Left lung (tissue), 10 donors: Measurements from ENCODE around the gene CBX7. TPM values are rescaled to one million over a fixed set of nuclear protein-coding genes. Genes with fewer than 3 reads are reported as not detected.

Experiments
- ATAC-seq: fragments of 200-7000 bp; cut with Tn5 transposase; one replicate; pipeline ENCODE4 v1.9.1; 2020; ENCODE audit warnings: moderate library complexity
- DNase-seq, 4 donors: peaks; one replicate each; pipeline ENCODE4 v3.0.0-alpha.2; 2013 to 2020
- H3K27ac ChIP-seq, 2 donors: fragments of 200-600 bp; sonication (generic) in 1 of 2; one replicate each; pipeline versions ENCODE4 v1.5.0 to v1.8.0; 2020 to 2021
- H3K27me3 ChIP-seq, 2 donors: fragments of 200-600 bp; sonication (generic) in 1 of 2; one replicate each; pipeline versions ENCODE4 v1.5.0 to v1.8.0; 2020 to 2021
- H3K36me3 ChIP-seq, 2 donors: fragments of 200-600 bp; sonication (generic) in 1 of 2; one replicate each; pipeline versions ENCODE4 v1.5.0 to v1.8.0; 2020 to 2021
- H3K4me1 ChIP-seq, 2 donors: fragments of 200-600 bp; one replicate each; pipeline ENCODE4 v1.8.0; 2021
- H3K4me3 ChIP-seq, 2 donors: fragments of 200-600 bp; sonication (generic) in 1 of 2; one replicate each; pipeline versions ENCODE4 v1.5.0 to v1.8.0; 2020 to 2021; ENCODE audit warnings: mild to moderate bottlenecking in 1 of 2
- H3K9me3 ChIP-seq, 2 donors: fragments of 200-600 bp; sonication (generic) in 1 of 2; one replicate each; pipeline versions ENCODE4 v1.5.0 to v1.8.0; 2020 to 2021
- intact Hi-C, 2 donors: fragments of 100-400 bp; cut with DNase I; formaldehyde crosslinking; loops; one replicate each; pipeline versions ENCODE4 v1.11.2 to v1.14.2; 2022
- polyA plus RNA-seq, 6 donors: library from polyadenylated mRNA; unstranded; fragments of 120-200 nt; gene quantifications; one replicate each; pipeline ENCODE4 v1.2.1, GENCODE V29; 2013; ENCODE audit not compliant: insufficient read length in 6 of 6
- total RNA-seq, 2 donors: library from RNA; stranded (reverse); fragmentation: NEBNext Ultra II Directional; extraction: Animal tissue kit (Norgen Biotek cat#: 25700); gene quantifications; one replicate each; pipeline ENCODE4 v1.2.1, GENCODE V29; 2021
- TF ChIP-seq, protein P1 (sequence below), 2 donors: fragments of 200-600 bp; sonication (generic) in 1 of 2; IDR thresholded peaks; one replicate each; pipeline versions ENCODE4 v1.5.0 to v1.8.0; 2021; ENCODE audit warnings: antibody characterized with exemption in 2 of 2
- donor health status: DM: no; HTN: yes; CAD: no.
- donor health status: DM: no; HTN: no; CAD: no.

CBX7 gene
- total and polyA plus RNA-seq, 8 donors, result 7.4 to 17.7 (median 8.8) TPM

DNA sequence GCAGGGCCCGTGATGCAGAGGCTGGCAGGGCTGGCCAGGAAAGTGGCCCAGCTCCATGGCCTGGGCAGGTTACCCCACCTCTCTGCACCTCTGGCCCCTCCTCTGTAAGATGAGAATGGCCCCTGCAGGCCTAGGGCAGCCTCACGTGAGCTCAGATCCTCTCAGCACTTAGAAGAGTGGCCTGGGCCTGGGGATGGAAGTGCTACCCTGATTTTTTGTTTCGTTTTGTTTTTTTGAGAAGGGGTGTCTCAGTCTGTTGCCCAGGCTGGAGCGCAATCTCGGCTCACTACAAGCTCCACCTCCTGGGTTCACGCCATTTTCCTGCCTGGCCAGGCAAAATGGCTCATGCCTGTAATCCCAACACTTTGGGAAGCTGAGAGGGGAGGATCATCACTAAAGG lies 54.5 kb downstream of the CBX7 start:
- H3K27ac ChIP-seq, result peak overlapping the region in 1 of 2 donors; percentile 42

DNA sequence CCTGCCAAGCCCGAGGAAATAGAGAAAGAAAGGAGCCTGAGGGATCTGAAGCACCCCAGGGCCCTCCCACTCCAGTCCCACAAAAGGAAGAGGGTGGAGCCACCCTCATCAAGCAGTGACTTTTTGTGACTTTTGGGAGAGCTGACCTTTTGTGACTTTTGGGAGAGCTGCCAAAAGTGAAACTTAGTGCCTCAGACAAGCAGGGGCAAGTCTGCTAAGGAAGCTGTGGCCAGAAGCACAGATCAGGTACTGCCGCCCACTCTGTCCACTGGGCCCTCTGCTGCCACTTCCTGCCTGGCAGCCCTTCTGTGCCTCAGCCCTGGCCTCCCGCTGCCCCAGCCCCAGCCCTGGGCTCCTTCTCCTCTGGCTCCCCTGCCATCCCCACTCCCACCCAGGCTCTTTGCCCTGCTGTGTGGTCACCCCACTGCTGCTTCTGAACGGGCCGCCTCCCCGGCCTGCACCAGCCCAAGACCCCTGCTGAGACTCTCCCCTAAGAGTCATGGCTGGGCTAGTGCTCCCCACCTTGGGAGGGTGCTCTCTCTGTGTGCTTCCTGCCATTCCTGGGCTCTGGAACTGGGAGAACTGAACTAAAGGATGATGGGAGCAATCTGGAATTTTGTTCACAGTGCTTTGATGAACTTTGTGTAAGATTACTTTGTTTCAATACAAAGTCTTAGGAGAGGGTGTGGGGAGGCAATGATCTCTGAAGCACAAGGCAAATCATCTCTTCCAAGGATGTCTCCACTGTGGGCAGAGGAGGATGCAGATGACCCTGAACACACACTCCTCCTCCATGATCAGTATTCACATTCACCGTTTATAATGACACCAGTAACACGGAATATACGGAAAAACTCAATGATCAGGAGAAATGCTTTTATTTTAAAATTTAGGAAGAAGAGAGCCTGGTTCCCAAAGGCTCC lies 55.1 kb downstream of the CBX7 start, which contains the start of gene APOBEC3H:
APOBEC3H (plus strand) TSS at position 147 of the 923 bp plus-strand sequence. CDS start 3,035 bp downstream, outside the sequence.
- peak; percentile 80 for ATAC-seq
- peak within 1 kb of the TSS; percentile 7 to 42 for H3K27ac ChIP-seq
- no peaks in the 10 kb centered on the region for H3K36me3 ChIP-seq
- intact Hi-C loops, result no loop called here
- TF ChIP-seq, protein P1, sequence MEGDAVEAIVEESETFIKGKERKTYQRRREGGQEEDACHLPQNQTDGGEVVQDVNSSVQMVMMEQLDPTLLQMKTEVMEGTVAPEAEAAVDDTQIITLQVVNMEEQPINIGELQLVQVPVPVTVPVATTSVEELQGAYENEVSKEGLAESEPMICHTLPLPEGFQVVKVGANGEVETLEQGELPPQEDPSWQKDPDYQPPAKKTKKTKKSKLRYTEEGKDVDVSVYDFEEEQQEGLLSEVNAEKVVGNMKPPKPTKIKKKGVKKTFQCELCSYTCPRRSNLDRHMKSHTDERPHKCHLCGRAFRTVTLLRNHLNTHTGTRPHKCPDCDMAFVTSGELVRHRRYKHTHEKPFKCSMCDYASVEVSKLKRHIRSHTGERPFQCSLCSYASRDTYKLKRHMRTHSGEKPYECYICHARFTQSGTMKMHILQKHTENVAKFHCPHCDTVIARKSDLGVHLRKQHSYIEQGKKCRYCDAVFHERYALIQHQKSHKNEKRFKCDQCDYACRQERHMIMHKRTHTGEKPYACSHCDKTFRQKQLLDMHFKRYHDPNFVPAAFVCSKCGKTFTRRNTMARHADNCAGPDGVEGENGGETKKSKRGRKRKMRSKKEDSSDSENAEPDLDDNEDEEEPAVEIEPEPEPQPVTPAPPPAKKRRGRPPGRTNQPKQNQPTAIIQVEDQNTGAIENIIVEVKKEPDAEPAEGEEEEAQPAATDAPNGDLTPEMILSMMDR (IDR thresholded peaks at IDR 0.05), result no peak
- H3K4me3 ChIP-seq, result no peak within 1 kb of the TSS
- H3K9me3 ChIP-seq, result no peaks in the 10 kb centered on the region
- peaks cover 7 to 40% of the 10 kb centered on the region in 2 donors for H3K4me1 ChIP-seq
- H3K27me3 ChIP-seq, result no peaks in the 10 kb centered on the region
- DNase-seq, result peak in 2 of 4 donors; percentile 13 to 54

More for the DNA sequence above, 54.5 kb downstream of the CBX7 start:
- Histone ChIP-seq H3K27me3 (no peaks in the 10 kb centered on the region), H3K9me3 (no peaks in the 10 kb centered on the region), H3K36me3 (no peaks in the 10 kb centered on the region), H3K4me1 (peaks cover 7 to 34% of the 10 kb centered on the region in 2 donors), H3K4me3 (no peak overlapping the region)
- TF ChIP-seq, protein P1 (IDR thresholded peaks at IDR 0.05), result no peak
- ATAC-seq (no peak), DNase-seq (no peak)
- intact Hi-C loops, result no loop called here

DNA sequence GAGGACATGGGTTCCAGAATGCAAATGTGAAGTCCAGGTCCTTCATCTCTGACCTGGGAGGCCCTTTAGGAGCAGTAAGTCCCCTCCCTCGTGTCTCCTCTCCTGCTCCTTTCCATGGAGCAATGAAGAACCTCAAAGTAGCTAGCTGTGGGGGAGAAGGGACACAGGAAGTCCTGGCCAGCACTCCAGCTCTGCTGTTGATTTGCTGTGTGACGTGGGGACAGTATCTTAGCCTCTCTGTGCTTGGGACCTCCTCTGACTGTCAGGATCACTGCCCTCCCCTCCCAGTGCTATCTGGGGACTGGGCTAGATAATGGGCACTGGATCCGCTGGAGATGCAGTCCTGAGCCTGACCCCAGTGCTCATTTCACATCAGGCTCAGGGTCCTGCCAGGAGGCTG lies 56.5 kb downstream of the CBX7 start:
- Histone ChIP-seq H3K27ac (no peak overlapping the region), H3K27me3 (no peaks in the 10 kb centered on the region), H3K4me3 (no peak overlapping the region), H3K36me3 (no peaks in the 10 kb centered on the region), H3K4me1 (peaks cover 7 to 50% of the 10 kb centered on the region in 2 donors), H3K9me3 (no peaks in the 10 kb centered on the region)
- DNase-seq, result peak in 1 of 4 donors; percentile 16
- intact Hi-C loops, result no loop called here
- no peak for ATAC-seq
- TF ChIP-seq, protein P1 (IDR thresholded peaks at IDR 0.05), result no peak

DNA sequence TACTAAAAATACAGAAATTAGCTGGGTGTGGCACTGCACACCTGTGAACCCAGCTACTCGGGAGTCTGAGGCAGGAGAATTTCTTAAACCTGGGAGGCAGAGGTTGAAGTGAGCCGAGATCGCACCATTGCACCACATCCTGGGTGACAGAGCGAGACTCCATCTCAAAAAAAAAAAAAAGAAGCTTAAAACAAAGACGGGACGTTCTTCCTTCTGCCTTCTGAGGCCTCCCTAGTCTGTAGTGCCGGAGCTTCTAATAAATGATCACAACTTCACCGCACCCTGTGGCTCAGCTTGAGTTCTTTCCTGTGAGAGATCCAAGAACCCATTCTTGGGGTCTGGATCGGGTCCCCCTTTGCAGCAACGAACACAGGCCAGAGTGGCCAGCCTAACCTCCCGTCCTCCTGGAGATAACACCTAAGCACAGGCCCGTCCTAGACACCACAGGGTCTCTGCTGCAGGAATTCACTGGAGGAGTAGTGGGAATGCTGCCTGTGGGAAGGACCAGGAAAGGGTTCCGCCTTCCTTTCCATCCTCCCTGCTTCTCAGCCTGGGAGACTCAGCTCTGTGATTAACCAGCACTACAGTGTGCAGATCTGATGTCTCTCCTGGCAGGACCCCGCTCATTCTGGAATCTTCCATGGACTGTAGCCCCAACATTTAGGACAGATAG lies 57.6 kb downstream of the CBX7 start:
- TF ChIP-seq, protein P1 (IDR thresholded peaks at IDR 0.05), result no peak
- H3K27ac ChIP-seq, result peak overlapping the region in 1 of 2 donors; percentile 57
- H3K36me3 ChIP-seq, result no peaks in the 10 kb centered on the region
- ATAC-seq (no peak), DNase-seq (peak in 1 of 4 donors; percentile 9)
- H3K27me3 ChIP-seq, result peaks cover 0 to 10% of the 10 kb centered on the region in 2 donors
- H3K4me3 ChIP-seq, result no peak overlapping the region
- H3K9me3 ChIP-seq, result no peaks in the 10 kb centered on the region
- peaks cover 7 to 51% of the 10 kb centered on the region in 2 donors for H3K4me1 ChIP-seq
- intact Hi-C loops, result no loop called here
